IPS-18a (cell line): ENCODE data around the gene RIPK1.
"Not testable (repeated sequence)": the region's sequence is repeated elsewhere in the genome, so short reads cannot be mapped to it uniquely, and the experiment has no call there.

Experiments used
- H3K27ac ChIP-seq: one replicate; pipeline ENCODE4 v1.5.1; 2013; ENCODE audit warnings: low read length
- H3K27me3 ChIP-seq: one replicate; pipeline ENCODE4 v1.6.1; 2013; ENCODE audit warnings: mild to moderate bottlenecking, low read length; ENCODE audit not compliant: control insufficient read depth, insufficient read depth
- H3K36me3 ChIP-seq: one replicate; pipeline ENCODE4 v1.6.1; 2013; ENCODE audit warnings: low read depth, low read length; ENCODE audit not compliant: control insufficient read depth
- H3K4me1 ChIP-seq: one replicate; pipeline ENCODE4 v1.6.1; 2013; ENCODE audit warnings: low read depth, low read length; ENCODE audit not compliant: control insufficient read depth
- H3K4me3 ChIP-seq: one replicate; pipeline ENCODE4 v1.5.1; 2013; ENCODE audit warnings: low read length
- H3K9ac ChIP-seq: one replicate; pipeline ENCODE4 v1.6.1; 2013; ENCODE audit warnings: mild to moderate bottlenecking, low read length, moderate library complexity
- H3K9me3 ChIP-seq: one replicate; pipeline ENCODE4 v1.6.1; 2013; ENCODE audit warnings: low read depth, low read length; ENCODE audit not compliant: control insufficient read depth

RIPK1 gene

GRCh38 chr6:3068329-3069214 is at the start of gene RIPK1:
Gene RIPK1 (plus strand): TSS chr6:3068494. CDS start chr6:3076824, 8,330 bp downstream.
- Histone ChIP-seq H3K4me1 (peaks cover 10% of the 10 kb centered on the region), H3K27me3 (peaks cover 8% of the 10 kb centered on the region), H3K9ac (peak within 1 kb of the TSS; percentile 72), H3K4me3 (peak within 1 kb of the TSS; percentile 88), H3K27ac (peak within 1 kb of the TSS; percentile 70), H3K36me3 (no peaks in the 10 kb centered on the region), H3K9me3 (no peaks in the 10 kb centered on the region)

GRCh38 chr6:3019065-3019464 is 49.2 kb upstream of the RIPK1 start:
- Histone ChIP-seq H3K27ac (no peak overlapping the region), H3K4me1 (peaks cover 14% of the 10 kb centered on the region), H3K4me3 (no peak overlapping the region), H3K9ac (no peak overlapping the region), H3K9me3 (no peaks in the 10 kb centered on the region), H3K27me3 (no peaks in the 10 kb centered on the region), H3K36me3 (peaks cover 57% of the 10 kb centered on the region)

- H3K36me3 ChIP-seq = peaks cover 49% of the 10 kb centered on the region
- H3K27me3 ChIP-seq = no peaks in the 10 kb centered on the region
- H3K4me3 ChIP-seq = no peak overlapping the region
- H3K4me1 ChIP-seq = peaks cover 18% of the 10 kb centered on the region
- no peaks in the 10 kb centered on the region for H3K9me3 ChIP-seq
- no peak overlapping the region for H3K9ac ChIP-seq
- H3K27ac ChIP-seq = no peak overlapping the region
Measured at GRCh38 chr6:3019749-3020320, 48.5 kb upstream of the RIPK1 start.

- H3K9me3 ChIP-seq, H3K27me3 ChIP-seq, H3K27ac ChIP-seq, H3K4me3 ChIP-seq, H3K9ac ChIP-seq: not testable (repeated sequence)
- H3K36me3 ChIP-seq = peaks cover 38% of the 10 kb centered on the region
- peaks cover 20% of the 10 kb centered on the region for H3K4me1 ChIP-seq
Measured at GRCh38 chr6:3020976-3021598, 47.2 kb upstream of the RIPK1 start.

- no peak overlapping the region for H3K4me3 ChIP-seq
- H3K27me3 ChIP-seq = no peaks in the 10 kb centered on the region
- no peaks in the 10 kb centered on the region for H3K9me3 ChIP-seq
- peaks cover 21% of the 10 kb centered on the region for H3K36me3 ChIP-seq
- H3K27ac ChIP-seq = no peak overlapping the region
- peaks cover 20% of the 10 kb centered on the region for H3K4me1 ChIP-seq
- H3K9ac ChIP-seq = peak overlapping the region; percentile 9
Measured at GRCh38 chr6:3022765-3023662, 45.3 kb upstream of the RIPK1 start.

GRCh38 chr6:3023663-3024483 is 44.4 kb upstream of the RIPK1 start:
- Histone ChIP-seq H3K27ac (no peak overlapping the region), H3K4me1 (peaks cover 25% of the 10 kb centered on the region), H3K36me3 (peaks cover 14% of the 10 kb centered on the region), H3K27me3 (no peaks in the 10 kb centered on the region), H3K4me3 (no peak overlapping the region), H3K9me3 (no peaks in the 10 kb centered on the region), H3K9ac (peak overlapping the region; percentile 9)

- H3K27ac ChIP-seq = no peak overlapping the region
- no peak overlapping the region for H3K9ac ChIP-seq
- H3K4me1 ChIP-seq = peaks cover 30% of the 10 kb centered on the region
- H3K9me3 ChIP-seq = no peaks in the 10 kb centered on the region
- H3K27me3 ChIP-seq = no peaks in the 10 kb centered on the region
- no peaks in the 10 kb centered on the region for H3K36me3 ChIP-seq
- no peak overlapping the region for H3K4me3 ChIP-seq
Measured at GRCh38 chr6:3026791-3027626, 41.3 kb upstream of the RIPK1 start.

GRCh38 chr6:3028156-3028555 is 40.1 kb upstream of the RIPK1 start:
- peaks cover 25% of the 10 kb centered on the region for H3K4me1 ChIP-seq
- H3K27ac ChIP-seq = not testable (repeated sequence)

GRCh38 chr6:3031857-3032640 is 36.2 kb upstream of the RIPK1 start:
- Histone ChIP-seq H3K9me3 (no peaks in the 10 kb centered on the region), H3K36me3 (no peaks in the 10 kb centered on the region), H3K27me3 (no peaks in the 10 kb centered on the region), H3K9ac (no peak overlapping the region), H3K4me3 (no peak overlapping the region), H3K27ac (no peak overlapping the region), H3K4me1 (peaks cover 10% of the 10 kb centered on the region)

More at GRCh38 chr6:3028156-3028555, 40.1 kb upstream of the RIPK1 start:
- H3K9me3 ChIP-seq, H3K4me3 ChIP-seq, H3K27me3 ChIP-seq, H3K36me3 ChIP-seq, H3K9ac ChIP-seq: not testable (repeated sequence)
